Stimulated activated CD8-positive, alpha-beta memory T cell treated with anti-CD3 and anti-CD28 coated beads, Interleukin-12 subunit alpha, Interleukin-12 subunit beta, amount 100 ng/mL, for 4 hours (primary cell): ENCODE data around the gene ABHD17A.

Experiments
- DNase-seq: peaks from one replicate; pipeline ENCODE4 v3.0.0-alpha.2; 2020; ENCODE audit warnings: low read depth

ABHD17A gene

DNA sequence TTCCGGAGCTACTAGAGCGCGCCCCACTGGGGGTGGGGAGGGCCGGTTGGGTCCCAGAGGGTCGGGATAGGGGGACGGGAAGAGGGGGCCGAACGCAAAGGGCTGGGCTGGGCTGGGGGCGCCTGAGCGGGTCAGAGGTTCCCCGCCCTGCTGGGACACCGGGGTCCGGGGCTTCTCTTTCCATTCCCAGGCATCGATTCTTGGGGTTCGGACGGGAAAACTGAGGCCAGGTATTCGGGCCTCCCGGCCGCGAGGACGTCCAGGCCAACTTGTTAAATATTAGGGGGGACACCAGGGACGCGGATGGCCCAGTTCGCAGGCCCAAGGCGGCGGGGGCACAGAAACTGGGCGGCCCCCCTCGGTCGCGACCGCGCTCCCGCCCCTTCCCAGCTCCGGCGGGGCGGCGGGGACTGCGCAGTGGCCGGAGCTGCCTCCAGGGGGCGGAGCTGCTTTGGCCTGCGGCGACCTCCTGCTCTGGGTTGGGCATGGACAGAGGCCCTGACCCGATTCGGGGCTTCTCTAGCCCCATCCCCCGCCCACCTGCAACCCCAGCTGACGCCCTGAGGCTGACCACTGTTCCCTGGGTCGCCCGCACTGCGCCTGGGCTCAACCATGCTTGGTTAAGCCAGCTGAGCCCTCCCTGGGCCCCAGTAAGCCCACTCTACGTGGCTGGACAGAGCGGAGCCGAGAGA, 20.7 kb downstream of the ABHD17A start:
- DNase-seq: peak; percentile 58

DNA sequence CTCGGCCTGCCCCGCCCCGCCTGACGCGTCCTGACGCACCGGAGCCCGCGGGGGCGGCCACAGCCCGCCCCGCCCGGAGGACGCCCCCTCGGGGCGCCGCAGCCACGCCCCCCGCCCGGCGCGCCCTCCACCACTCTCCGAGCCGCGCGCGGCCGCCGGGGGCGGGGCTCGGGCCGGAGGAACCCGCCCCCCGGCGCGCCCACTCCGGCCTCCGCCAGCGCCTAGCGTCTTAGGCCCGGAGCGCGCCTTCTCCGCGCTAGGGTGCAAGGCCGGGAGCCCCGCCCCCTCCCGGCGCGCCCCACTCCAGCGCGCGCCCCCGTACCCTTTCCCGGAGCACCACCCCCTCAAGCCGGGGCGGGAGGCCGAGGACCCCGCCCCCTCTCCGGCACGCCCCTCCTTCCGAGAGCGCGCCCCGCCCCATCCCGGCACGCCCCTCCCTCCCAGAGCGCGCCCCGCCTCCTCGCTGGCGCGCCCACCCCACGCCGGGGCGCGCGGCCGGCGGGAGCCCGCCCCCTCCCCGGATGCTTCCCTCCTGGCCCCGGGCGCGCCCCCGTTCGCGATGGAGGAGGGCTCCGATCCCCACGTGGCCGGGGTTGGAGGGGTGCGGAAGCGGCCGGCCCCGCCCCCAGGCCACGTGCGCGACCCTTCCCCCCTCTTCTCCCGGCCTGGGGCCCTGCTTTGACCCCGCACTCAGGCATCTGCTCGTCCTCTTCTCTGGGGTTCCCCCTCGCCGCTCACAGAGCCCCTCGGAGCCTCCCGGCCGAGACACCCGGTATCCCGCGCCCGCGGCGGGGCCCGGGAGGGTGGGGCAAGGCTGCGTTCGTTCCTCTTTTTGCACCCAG, 21.4 kb downstream of the ABHD17A start:
- DNase-seq: peak; percentile 92

DNA sequence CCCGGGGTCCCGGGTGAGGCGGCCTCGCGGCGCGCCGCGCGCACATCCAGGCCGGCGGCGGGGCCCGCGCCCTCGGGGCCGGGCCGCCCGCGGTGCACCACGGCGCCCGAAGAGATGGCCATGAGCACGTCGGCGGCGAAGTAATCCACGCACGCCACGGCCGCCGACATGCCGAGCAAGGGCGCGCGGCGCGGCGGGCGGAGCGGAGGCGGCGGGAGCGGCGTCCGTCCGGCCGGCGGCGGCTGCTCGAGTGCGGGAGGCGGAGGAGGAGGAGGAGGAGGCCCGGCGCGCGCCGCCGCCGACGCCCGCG, 22.0 kb downstream of the ABHD17A start, which contains the start of gene KLF16:
KLF16 (minus strand) TSS at position 252 of the 310 bp plus-strand sequence; CDS start at position 170, 82 bp downstream.
- DNase-seq: no peak

DNA sequence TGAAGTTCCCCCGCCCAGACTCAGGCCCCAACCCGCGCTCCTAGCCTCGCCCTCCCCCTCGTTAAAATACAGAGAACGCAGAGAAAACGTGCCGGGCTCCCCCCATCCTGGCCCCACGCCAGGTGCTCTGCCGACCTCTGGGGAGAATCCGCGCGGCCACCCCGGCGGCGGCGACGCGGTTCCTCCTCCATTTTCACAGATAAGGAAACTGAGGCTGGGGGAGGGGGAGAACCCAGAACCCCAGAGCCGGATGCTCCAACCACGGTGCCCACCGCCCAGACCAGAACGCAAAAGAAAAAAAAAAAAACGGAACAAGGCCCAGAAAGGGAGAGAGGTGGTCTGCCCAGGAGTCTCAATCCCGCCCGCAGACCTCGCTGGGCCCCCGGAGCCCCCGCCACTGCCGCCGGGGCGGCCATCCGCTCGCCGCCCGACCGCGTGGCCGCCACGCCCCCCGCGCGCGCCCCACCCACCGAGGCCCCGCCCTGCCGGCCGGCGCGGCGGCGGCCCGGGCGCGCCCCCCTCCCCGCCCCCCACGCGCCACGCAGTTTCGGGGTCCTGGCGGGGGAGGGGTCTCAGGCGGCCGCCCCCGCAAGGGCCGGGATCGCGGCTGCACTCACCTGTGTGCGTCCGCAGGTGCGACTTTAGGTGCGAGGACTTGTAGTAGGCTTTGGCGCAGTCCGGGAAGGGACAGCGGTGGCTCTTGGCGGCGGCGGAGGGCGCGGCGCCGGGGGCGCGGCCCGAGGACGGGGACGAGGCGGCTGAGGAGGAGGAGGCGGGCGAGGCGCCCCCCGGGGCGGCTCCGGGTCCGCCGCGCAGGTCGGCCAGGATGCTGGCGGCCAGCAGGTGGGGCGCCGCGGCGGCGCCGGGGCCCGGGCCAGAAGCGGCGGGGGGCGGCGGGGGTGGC, 22.6 kb downstream of the ABHD17A start:
- peak; percentile 50 for DNase-seq

DNA sequence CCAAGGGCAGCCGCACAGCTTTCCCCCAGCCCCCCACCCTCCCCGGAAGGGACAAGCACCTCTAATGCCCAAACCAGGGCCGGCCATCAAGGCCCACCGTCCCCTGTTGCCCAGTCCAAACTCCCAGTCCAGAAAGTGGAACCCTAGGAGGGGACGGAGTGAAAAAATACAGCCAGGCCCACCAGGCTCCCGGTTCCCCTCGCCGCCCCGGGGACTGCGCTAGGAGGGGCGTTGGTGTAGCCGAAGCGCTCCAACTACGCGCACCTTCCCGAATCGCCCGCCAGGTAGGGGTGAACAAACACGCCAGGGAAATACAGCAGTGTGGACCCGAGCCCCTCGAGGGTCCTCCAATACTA, 23.2 kb downstream of the ABHD17A start:
- DNase-seq: no peak

DNA sequence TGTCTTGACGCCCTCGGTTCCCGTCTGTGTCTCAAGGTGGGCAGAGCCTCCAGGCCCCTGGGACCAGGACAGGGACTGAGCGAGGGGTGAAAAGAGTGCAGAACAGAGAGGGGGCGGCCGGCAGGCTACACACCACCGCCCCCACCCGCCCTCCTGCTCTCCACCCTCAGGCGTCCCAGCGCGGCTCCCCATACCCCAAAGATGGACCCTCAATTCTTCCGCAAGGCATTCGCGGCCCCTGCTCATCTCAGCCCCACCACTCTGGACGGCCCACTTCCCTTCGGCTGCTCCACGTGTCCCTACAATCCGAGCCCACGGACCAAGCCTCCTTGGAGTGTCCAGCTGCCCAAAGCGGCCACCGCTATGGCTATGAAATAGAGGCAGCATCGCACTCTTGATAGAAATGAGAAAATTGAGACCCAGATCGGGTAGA, 23.7 kb downstream of the ABHD17A start:
- DNase-seq: no peak

DNA sequence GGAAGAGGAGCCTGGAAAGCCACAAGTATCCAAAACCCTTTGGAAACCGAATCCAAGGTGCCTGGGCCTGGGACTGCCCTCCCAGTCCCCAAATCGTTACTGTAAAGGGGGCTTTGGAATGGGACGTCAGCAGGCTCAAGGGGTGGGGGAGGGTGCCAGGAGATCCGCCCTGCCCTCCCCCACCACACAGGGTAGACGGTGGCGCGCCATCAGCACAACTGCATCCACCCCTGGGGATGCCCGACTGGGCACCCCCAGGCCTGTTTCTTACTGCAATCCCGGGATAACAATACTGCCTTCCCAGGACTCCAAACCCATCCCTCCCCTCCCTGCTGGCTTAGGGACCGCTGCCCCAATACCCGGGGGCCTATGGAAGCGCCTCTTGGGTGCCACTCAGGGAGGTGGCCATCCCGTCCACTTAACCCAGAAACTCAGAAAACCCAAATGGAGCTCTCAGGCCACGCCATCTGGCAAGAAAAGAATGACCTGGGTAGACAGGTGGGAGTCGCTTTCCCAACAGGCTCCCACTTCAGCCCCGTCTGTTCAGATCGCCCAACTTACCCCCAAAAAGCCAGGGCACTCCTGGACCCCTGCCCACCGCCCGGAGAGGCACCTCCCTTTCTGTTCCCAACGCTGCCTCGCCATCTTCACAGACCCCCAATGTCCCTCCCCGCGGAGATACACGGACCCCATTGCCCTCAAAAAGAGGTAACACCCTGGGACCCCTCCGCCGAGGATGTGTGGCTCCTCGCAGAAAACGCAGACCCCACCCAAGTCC, 24.3 kb downstream of the ABHD17A start:
- no peak for DNase-seq

DNA sequence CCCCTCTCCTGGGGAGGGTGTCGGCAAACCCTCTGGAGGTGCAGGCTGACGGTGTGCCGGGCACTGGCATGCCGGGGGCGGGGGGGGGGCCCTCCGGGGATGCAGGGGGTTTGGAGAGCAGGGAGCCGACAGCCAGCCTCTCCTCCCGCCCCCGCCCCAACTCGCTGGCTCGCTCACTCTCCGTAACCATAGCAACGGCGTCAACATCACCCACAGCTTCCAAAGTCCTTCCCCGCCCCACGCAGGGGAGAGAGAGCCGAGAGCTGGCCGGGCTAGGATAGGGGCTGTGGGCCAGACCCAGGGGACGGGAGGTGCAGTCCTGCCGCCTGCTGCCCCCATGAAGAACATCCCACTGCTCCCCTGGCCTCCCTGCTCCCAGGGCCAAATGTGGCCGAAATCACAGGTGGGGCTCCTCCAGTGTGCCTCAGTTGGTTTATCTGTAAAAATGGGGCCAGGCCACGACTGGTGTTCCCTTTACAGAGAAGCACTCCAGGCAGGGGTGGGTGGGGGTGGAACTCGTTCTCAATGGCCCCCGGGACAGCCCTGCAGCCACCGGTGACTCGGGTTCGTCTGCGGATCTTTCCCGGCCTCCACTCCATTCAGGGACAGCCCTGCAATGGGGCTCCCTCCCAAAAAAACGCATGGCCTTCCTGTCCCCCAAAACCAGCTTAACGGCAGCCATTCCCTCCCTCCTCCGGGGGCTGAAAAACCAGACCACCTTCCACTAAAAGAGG, 25.1 kb downstream of the ABHD17A start:
- DNase-seq: no peak

DNA sequence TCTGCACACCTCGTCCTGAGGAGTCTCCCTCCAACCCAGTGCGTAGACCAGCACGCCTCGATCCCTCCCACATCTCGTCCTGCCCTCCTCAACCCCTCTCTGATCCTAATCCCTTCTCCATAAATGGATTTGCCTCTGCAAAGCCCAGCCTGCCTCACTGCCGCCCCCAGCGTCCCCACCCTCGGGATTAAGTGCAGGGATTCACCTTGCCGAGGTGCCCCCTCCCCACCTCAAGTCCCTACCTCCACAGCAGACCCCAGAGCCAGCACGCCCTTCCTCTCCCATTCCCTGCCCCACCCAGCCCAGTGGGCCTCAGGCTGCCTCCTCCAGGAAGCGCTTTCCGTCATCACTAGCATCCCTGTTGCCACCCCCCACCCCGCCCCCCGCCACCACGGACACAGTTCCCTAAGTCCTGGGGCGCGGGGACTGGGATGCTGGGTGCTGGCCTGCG, 25.9 kb downstream of the ABHD17A start:
- DNase-seq: no peak

DNA sequence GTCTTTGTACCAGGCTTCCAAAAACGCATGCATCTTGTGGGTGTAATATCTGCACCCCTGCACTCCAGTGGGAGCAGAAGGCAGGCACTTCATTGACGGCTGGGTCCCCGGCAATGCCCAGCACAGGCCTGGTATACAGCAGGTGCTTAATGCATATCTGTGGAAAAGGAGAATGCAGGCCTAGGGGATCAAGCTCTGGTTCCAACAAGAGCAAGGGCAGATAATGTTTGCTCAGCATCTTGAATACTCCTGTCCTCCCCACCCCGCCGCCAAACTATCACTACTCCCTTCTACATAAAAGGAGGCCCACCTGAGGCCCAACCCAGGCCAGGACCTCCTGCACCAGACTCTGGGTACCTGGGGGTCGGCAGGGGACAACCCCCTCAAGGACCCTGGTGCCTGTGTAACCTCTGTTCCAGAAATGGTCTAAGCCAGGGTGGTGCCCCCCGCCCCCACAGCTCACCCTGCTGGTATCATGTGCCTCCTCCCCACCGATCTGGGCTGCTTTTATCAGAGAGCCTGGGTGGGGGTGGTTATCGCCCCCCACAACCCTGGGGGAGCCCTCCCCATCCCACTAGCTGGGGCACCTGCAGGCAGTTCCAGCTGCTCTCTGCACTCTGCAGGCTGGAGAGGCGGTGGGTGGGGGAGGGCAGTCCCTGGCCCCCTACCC, 26.7 kb downstream of the ABHD17A start:
- no peak for DNase-seq

DNA sequence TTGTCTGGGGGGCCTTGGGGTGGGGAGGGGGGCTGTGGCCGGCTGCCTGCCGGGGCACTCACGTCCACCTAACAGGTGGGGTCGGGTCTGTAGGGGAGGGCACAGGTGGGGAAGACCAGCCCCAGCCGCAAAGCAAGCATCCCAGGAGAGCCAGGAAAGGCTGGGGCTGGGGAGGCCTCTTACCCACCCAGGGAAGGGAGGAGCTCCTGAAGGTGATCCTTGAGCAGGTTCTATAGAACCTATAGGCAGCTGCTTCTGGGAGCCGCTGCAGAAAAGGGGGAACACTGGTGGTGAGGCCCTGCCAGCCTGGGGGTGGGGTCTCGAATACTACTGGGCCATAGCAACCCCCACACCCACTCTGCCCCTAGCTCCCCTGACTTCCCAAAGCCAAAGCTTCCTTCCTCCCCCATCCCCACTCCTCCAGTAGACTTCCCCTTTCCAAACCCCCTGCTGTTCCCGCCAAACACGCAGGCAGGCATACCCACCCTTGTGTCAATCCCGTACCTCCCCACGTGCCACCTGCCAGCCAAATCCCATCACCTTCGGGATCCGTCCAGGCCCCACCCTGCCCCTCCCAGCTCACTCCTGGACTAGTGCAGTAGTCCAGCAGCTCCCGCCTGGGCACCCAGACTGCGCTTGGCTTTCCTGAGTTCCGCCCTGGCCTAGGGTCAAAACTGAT, 27.5 kb downstream of the ABHD17A start:
- no peak for DNase-seq

DNA sequence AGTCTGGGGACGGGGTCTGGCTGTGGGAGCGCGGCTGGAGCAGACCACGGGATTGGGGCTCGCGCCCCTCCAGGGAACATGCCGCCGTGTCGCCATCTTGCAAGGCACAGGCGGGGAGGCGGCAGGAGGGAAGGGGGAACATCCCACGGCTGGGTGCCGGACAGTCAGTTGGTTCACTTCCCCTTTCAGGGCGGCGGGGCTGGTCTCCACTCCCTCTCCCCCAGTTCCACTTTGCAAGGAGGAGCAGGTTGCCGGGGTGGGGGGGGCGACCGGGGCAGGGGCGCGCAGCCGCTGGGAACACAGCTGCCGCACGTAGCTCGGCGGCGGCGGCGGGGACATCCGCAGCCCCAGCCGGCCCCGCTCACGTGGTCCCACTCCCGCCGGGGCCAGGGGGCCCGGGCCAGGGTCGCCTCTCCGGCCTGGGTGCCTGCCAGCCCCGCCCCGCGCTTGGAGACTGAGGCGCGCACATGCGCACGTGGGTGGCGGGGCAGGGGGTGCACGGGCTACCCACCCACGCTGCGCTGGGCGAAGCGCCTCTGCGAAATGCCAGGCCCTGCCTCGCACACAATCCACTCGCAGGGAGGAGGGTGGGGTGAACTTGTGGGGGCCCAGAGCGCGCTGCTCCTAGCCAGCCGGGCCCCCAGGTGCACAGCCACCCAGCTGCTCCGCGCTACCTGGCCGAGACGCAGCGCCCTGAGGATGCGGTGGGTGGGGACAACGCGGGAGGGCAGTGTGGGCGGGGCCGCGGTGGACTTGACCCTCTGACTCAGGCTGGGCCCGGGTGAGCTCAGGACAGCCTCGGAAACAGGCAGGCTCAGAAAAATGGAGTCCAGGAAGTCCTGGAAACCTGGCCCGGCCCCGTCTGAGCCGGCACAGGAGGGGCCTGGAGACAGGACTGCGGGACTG, 28.3 kb downstream of the ABHD17A start:
- peak; percentile 51 for DNase-seq

DNA sequence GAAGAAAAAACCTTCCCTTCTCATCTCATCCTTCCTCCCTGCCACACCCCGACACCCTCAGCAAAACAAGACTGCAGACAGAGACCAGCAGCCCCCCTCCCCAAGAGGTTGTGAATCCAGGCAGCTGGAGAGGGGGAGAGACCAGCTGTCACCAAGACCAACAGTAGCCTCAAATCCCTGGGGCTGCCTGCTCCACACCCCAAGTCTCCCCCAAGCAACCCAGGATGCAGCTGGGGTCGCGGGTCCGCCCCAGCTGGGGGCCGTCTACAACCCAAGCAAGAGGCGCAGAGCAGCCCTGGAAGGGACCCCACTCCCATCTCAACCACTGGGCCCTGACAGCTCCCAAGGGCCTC, 29.0 kb downstream of the ABHD17A start:
- DNase-seq: no peak

DNA sequence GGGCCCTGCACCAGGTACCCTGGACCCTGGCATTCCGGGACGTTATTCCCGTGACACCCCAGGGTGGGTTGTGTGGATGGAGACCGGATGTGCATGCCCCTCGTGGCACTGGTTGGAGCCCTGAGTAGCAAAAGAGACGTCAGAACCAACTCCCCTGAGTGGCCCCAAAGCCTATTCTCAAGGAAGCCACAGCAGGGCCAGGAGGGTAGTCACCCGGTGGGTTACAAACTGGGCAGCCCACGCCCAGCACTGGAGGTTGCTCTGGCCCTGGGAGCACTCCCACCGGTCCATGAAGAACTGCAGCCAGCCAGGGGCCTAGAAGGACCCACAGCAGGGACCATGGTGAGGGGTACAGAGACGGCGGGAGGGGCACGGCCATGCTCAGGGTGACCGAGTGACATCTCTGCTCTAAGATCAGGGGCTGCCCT, 29.5 kb downstream of the ABHD17A start:
- no peak for DNase-seq

DNA sequence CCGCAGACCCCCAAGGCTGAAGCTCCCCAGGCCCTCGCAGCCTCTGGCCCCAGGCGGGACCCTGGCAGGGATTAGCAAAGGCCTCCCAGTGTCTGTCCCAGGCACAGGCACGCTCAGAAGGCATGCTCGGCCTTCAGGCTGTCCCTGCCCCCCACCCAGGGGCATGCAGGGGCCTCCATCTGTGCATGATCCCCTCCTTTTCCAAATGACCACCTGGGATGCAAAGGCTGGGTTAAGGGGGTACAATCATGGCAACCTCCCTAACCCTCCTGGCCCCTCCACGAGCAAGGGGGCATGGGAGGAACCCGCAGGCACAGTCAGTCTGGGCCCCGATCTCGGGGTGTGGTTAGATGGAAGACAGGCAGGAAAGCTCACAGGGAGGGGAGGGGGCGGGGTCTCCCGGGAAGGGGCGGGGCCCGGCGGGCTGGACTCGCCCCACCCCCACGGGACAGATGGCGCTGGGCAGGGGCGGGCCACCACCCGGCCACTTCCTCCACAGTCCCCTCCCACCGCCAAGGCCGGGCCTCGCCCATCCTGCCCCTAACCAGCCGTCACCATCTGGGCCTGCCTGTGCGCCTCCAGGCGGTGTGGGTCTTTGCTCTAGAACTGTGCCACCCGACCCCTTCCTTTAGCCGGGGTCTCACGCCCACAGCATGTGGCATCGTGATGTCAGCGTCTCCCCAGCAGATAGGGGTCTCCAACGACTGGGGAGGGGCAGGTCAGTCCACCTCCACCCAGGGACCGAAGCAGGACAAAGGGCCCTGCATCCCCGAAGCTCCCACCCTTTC, 30.1 kb downstream of the ABHD17A start:
- peak; percentile 55 for DNase-seq

DNA sequence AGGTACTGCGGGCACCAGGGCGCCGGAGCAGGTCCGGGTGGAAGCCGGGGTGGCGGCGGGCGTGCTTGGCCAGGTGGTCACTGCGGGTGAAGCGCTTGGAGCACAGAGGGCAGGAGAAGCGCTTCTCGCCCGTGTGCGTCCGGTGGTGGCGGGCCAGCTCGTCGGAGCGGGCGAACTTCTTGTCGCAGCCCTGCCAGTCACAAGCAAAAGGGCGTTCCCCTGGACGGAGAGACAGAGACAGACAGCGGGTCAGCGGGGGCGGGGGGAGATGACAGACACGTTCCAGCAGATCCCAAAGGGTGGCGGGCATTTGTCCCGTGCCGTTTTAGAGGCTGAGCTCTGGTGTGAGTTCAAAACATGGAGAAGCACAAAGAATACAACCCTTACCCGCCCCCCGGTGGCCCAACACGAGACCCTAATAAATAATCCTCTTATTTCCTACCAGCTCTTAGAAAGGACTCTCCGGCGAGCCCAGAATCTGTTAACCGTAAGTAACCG, 30.7 kb downstream of the ABHD17A start:
- DNase-seq: no peak

DNA sequence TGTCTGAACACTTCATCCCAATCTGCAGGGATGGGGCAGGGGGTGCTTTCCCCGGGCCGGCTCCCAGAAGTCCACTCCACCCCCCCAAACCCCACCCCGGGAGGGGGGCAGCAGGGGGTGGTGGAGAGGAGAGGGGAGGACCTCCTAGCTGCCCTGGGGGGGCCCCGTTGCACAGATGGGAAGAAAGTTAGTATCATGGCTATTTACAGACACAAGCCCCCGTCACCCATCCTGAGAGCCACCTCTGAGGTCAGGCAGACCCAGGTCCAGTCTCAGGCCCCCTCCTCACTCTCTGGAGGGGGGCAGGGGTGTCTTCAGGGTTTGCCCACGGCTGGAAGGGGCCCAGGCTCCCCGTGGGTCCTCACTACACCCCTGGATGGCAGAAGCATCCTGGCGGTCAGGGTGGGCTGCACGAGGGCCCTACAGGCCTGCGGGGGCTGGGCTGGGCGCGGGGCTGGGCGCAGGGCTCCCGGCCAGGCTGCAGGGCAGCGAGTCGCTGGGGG, 31.2 kb downstream of the ABHD17A start:
- DNase-seq: no peak
